SK-N-SH (cell line): ENCODE data around the gene RWDD4. TPM values are rescaled to one million over a fixed set of nuclear protein-coding genes. Genes with fewer than 3 reads are reported as not detected.

ENCODE experiments used
- CTCF ChIA-PET: fragments of 300-600, 350-600 bp; formaldehyde crosslinking; extraction: SDS; loops from one replicate; lab custom pipeline; 2021; lab: Yijun Ruan, JAX
- POLR2A ChIA-PET: fragments of 350-600 bp; sonication (Branson Sonifier 250); formaldehyde crosslinking; extraction: SDS; loops from one replicate; lab custom pipeline; 2020; ENCODE audit warnings: antibody characterized with exemption, inconsistent platforms; lab: Yijun Ruan, JAX
- DNase-seq: peaks from one replicate; pipeline ENCODE4 v3.0.0; 2012
- H2AFZ ChIP-seq: fragments of 200-600 bp; sonication (generic); 2 replicates; pipeline ENCODE4 v1.8.1; 2016; ENCODE audit warnings: antibody characterized with exemption, mild to moderate bottlenecking, low read depth
- H3F3A ChIP-seq: fragments of 200-600 bp; sonication (generic); replicated peaks from 2 replicates; pipeline ENCODE3; 2016; ENCODE audit warnings: antibody characterized with exemption, mild to moderate bottlenecking; ENCODE audit not compliant: insufficient read depth
- H3K27ac ChIP-seq, 2 experiments: fragments of 200-500 bp in 1 of 2; fragments of 200-600 bp in 1 of 2; sonication (Bioruptor generic) in 1 of 2; sonication (generic), shearing (Covaris generic) in 1 of 2; 2 replicates each; pipeline versions ENCODE4 v1.5.1 to v1.6.1; 2014 to 2016; ENCODE audit warnings: low read depth in 2 of 2, inconsistent platforms in 1 of 2, low read length in 1 of 2, mild to moderate bottlenecking in 1 of 2, mixed read lengths in 1 of 2
- H3K27me3 ChIP-seq: fragments of 200-600 bp; sonication (generic), shearing (Covaris generic); 2 replicates; pipeline ENCODE4 v1.6.1; 2016; ENCODE audit warnings: mixed run types; ENCODE audit not compliant: insufficient read depth
- H3K36me3 ChIP-seq, 2 experiments: fragments of 200-500 bp in 1 of 2; fragments of 200-600 bp in 1 of 2; sonication (Bioruptor generic) in 1 of 2; sonication (generic) in 1 of 2; replicated peaks in 1 of 2; 2 replicates each; pipeline versions ENCODE3 to v1.5.1; 2014 to 2016; ENCODE audit warnings: low read length in 1 of 2, mild to moderate bottlenecking in 1 of 2; ENCODE audit not compliant: insufficient read depth in 2 of 2, control insufficient read depth in 1 of 2
- H3K4me1 ChIP-seq, 2 experiments: fragments of 200-500 bp in 1 of 2; fragments of 200-600 bp in 1 of 2; sonication (Bioruptor generic) in 1 of 2; sonication (generic), shearing (Covaris generic) in 1 of 2; 2 replicates each; pipeline versions ENCODE4 v1.5.1 to v1.6.1; 2014 to 2016; ENCODE audit warnings: low read depth in 1 of 2, low read length in 1 of 2, mixed run types in 1 of 2; ENCODE audit not compliant: insufficient read depth in 2 of 2, control insufficient read depth in 1 of 2
- H3K4me2 ChIP-seq: fragments of 200-600 bp; sonication (generic), shearing (Covaris generic); 2 replicates; pipeline ENCODE4 v1.6.1; 2017; ENCODE audit warnings: mixed run types
- H3K4me3 ChIP-seq, 2 experiments: fragments of 200-500 bp in 1 of 2; fragments of 200-600 bp in 1 of 2; sonication (Bioruptor generic) in 1 of 2; sonication (generic), shearing (Covaris generic) in 1 of 2; 2 replicates each; pipeline versions ENCODE4 v1.5.1 to v1.8.1; 2014 to 2016; ENCODE audit warnings: low read depth in 2 of 2, inconsistent platforms in 1 of 2, low read length in 1 of 2, mild to moderate bottlenecking in 1 of 2, mixed read lengths in 1 of 2, moderate library complexity in 1 of 2
- H3K79me2 ChIP-seq: fragments of 200-600 bp; sonication (generic); 2 replicates; pipeline ENCODE4 v1.8.1; 2017; ENCODE audit warnings: mild to moderate bottlenecking; ENCODE audit not compliant: insufficient read depth
- H3K9ac ChIP-seq: fragments of 200-600 bp; sonication (generic); 2 replicates; pipeline ENCODE4 v1.6.1; 2017; ENCODE audit warnings: mixed run types
- H3K9me2 ChIP-seq: fragments of 200-600 bp; sonication (generic); 2 replicates; pipeline ENCODE4 v1.6.1; 2017; ENCODE audit warnings: mixed run types
- H3K9me3 ChIP-seq: fragments of 200-600 bp; sonication (generic); 2 replicates; pipeline ENCODE4 v1.6.1; 2017; ENCODE audit warnings: mixed run types, mild to moderate bottlenecking, moderate library complexity
- H4K20me1 ChIP-seq: fragments of 200-600 bp; sonication (generic); 2 replicates; pipeline ENCODE4 v1.6.1; 2017; ENCODE audit warnings: mild to moderate bottlenecking, mixed run types; ENCODE audit not compliant: insufficient read depth
- CHD2 ChIP-seq: fragments of 150-350 bp; IDR thresholded peaks from 2 replicates; pipeline ENCODE4 v1.6.1; 2018; ENCODE audit warnings: low read length; ENCODE audit not compliant: partially characterized antibody
- ELF1 ChIP-seq: IDR thresholded peaks from 2 replicates; pipeline ENCODE4 v1.4.0; 2012
- FOSL2 ChIP-seq: IDR thresholded peaks from 2 replicates; pipeline ENCODE4 v1.4.0; 2012; ENCODE audit warnings: low read depth, mild to moderate bottlenecking, moderate library complexity, borderline replicate concordance
- GATA2 ChIP-seq: sonication (generic); formaldehyde crosslinking; IDR thresholded peaks from 2 replicates; pipeline ENCODE4 v1.5.0; 2020; ENCODE audit warnings: mild to moderate bottlenecking, missing genetic modification reagents
- IRF3 ChIP-seq: fragments of 150-350 bp; IDR thresholded peaks from 2 replicates; pipeline ENCODE4 v1.6.1; 2016; ENCODE audit warnings: mild to moderate bottlenecking, low read depth, low read length
- MXI1 ChIP-seq: IDR thresholded peaks from 2 replicates; pipeline ENCODE4 v1.6.1; 2012; ENCODE audit warnings: mild to moderate bottlenecking, low read depth, low read length, improper control_type of control experiment
- PBX3 ChIP-seq: IDR thresholded peaks from 2 replicates; pipeline ENCODE4; 2012
- POLR2AphosphoS5 ChIP-seq: IDR thresholded peaks from 2 replicates; pipeline ENCODE4 v1.6.1; 2012; ENCODE audit warnings: low read depth, low read length
- RCOR1 ChIP-seq: fragments of 150-350 bp; IDR thresholded peaks from 2 replicates; pipeline ENCODE4 v1.6.1; 2017; ENCODE audit warnings: antibody characterized with exemption, low read length
- REST ChIP-seq: IDR thresholded peaks from 2 replicates; pipeline ENCODE4 v1.6.1; 2012; ENCODE audit warnings: mild to moderate bottlenecking, low read depth, low read length, moderate library complexity
- RXRA ChIP-seq: IDR thresholded peaks from 2 replicates; pipeline ENCODE4 v1.4.0; 2012; ENCODE audit warnings: low read depth, mild to moderate bottlenecking, borderline replicate concordance
- SIN3A ChIP-seq: IDR thresholded peaks from 2 replicates; pipeline ENCODE4 v1.6.1; 2012; ENCODE audit warnings: low read depth, mild to moderate bottlenecking, low read length, moderate library complexity, borderline replicate concordance
- TEAD4 ChIP-seq: IDR thresholded peaks from 2 replicates; pipeline ENCODE4 v1.4.0; 2012; ENCODE audit warnings: mild to moderate bottlenecking, borderline replicate concordance; ENCODE audit not compliant: insufficient read depth
- YY1 ChIP-seq: IDR thresholded peaks from 2 replicates; pipeline ENCODE4 v1.4.0; 2012; ENCODE audit warnings: low read depth, mild to moderate bottlenecking
- ZBTB33 ChIP-seq: IDR thresholded peaks from 2 replicates; pipeline ENCODE4 v1.4.0; 2012; ENCODE audit warnings: low read depth, borderline replicate concordance
- WGBS: methylation state at CpG from one replicate; pipeline ENCODE4 v1.1.6; 2017; ENCODE audit warnings: low lambda C conversion rate; 5-methylcytosine and 5-hydroxymethylcytosine counted together
- polyA plus RNA-seq, 3 experiments: library from polyadenylated mRNA; depleted of rRNA; stranded (reverse); fragments of >200 nt; gene quantifications; 2 replicates each; pipeline ENCODE4 v1.2.3, GENCODE V29; 2012

The RWDD4 gene
- polyA plus RNA-seq, 1 of the 3 experiments (the other 2 are of a cell fraction) = 7.7 TPM

- no peak for TF ChIP-seq SIN3A
- TF ChIP-seq MXI1 = no peak
- no peak for TF ChIP-seq RXRA
Observed at GRCh38 chr4:183637461-183637860, 21.5 kb downstream of the RWDD4 start (continued).

- Histone ChIP-seq H3K4me3 (no peak overlapping the region), H3K4me1 (no peaks in the 10 kb centered on the region), H3K79me2 (no peaks in the 10 kb centered on the region; the same call in 1 of the 2 replicates), H3K9me2 (no peaks in the 10 kb centered on the region), H3F3A (no peaks in the 10 kb centered on the region), H3K27ac (no peak overlapping the region), H3K4me2 (no peak overlapping the region), H3K9me3 (no peaks in the 10 kb centered on the region), H3K36me3 (peaks cover 3 to 4% of the 10 kb centered on the region in 2 experiments), H2AFZ (no peak overlapping the region), H4K20me1 (no peaks in the 10 kb centered on the region), H3K9ac (no peak overlapping the region), H3K27me3 (no peaks in the 10 kb centered on the region)
- DNase-seq = no peak
- 79% methylated on average over 5 of the region's 5 CpGs for WGBS
- CTCF ChIA-PET = no interaction called here
- POLR2A ChIA-PET = no interaction called here
- TF ChIP-seq IRF3 (no peak), POLR2AphosphoS5 (no peak), TEAD4 (no peak), PBX3 (no peak), ELF1 (no peak), FOSL2 (no peak), CHD2 (no peak), ZBTB33 (no peak), GATA2 (CRISPR knock-in tag) (no peak), YY1 (no peak), RCOR1 (no peak), MXI1 (no peak), REST (no peak)
Observed at GRCh38 chr4:183636923-183637322, 22.1 kb downstream of the RWDD4 start.
